HK-2 (cell line): ENCODE results near the gene NMNAT1.
A peak's percentile ranks its signal among the peaks of the same experiment; 100 is the strongest.
"Not testable (repeated sequence)": the region's sequence is repeated elsewhere in the genome, so short reads cannot be mapped to it uniquely, and the experiment has no call there.

Experiments used
- DNase-seq: peaks from one replicate; pipeline ENCODE4 v3.0.0-alpha.2; 2018; ENCODE audit not compliant: unreplicated experiment

NMNAT1 gene

GRCh38 chr1:9942939-9943788 lies at the start of gene NMNAT1, which contains the start of gene LZIC:
Gene NMNAT1, plus strand, starts transcription at chr1:9943475. Its CDS starts 28,599 bp downstream, at chr1:9972074.
Gene LZIC, minus strand, starts transcription at chr1:9943391. Its CDS starts 6,772 bp downstream, at chr1:9936619.
- DNase-seq: peak; percentile 96

GRCh38 chr1:9894115-9894514 lies 49.2 kb upstream of the NMNAT1 start:
- no peak for DNase-seq

GRCh38 chr1:9900142-9901043 lies 42.9 kb upstream of the NMNAT1 start:
- no peak for DNase-seq

GRCh38 chr1:9901148-9902059 lies 41.9 kb upstream of the NMNAT1 start:
- DNase-seq: no peak

- DNase-seq: no peak
Observed at GRCh38 chr1:9902060-9902452, 41.2 kb upstream of the NMNAT1 start.

GRCh38 chr1:9903801-9904527 lies 39.3 kb upstream of the NMNAT1 start:
- DNase-seq: no peak

GRCh38 chr1:9904596-9904995 lies 38.7 kb upstream of the NMNAT1 start:
- no peak for DNase-seq

- DNase-seq: no peak
Observed at GRCh38 chr1:9905010-9905409, 38.3 kb upstream of the NMNAT1 start.

- no peak for DNase-seq
Observed at GRCh38 chr1:9906466-9906865, 36.8 kb upstream of the NMNAT1 start.

GRCh38 chr1:9907441-9907840 lies 35.8 kb upstream of the NMNAT1 start:
- no peak for DNase-seq

- DNase-seq: no peak
Observed at GRCh38 chr1:9908871-9909233, 34.4 kb upstream of the NMNAT1 start.

GRCh38 chr1:9909234-9910046 lies 33.8 kb upstream of the NMNAT1 start:
- no peak for DNase-seq

- DNase-seq: no peak
Observed at GRCh38 chr1:9910076-9910422, 33.2 kb upstream of the NMNAT1 start, which contains the start of gene CTNNBIP1. Gene CTNNBIP1, minus strand, starts transcription at chr1:9910269. Its CDS starts 38,205 bp downstream, at chr1:9872064.

- peak; percentile 100 for DNase-seq
Observed at GRCh38 chr1:9910423-9911178, 32.7 kb upstream of the NMNAT1 start.

- DNase-seq: no peak
Observed at GRCh38 chr1:9912264-9912936, 30.9 kb upstream of the NMNAT1 start.

- no peak for DNase-seq
Observed at GRCh38 chr1:9914610-9914937, 28.7 kb upstream of the NMNAT1 start.

GRCh38 chr1:9916452-9916851 lies 26.8 kb upstream of the NMNAT1 start:
- no peak for DNase-seq

GRCh38 chr1:9917495-9917894 lies 25.8 kb upstream of the NMNAT1 start:
- DNase-seq: not testable (repeated sequence)

GRCh38 chr1:9917901-9918300 lies 25.4 kb upstream of the NMNAT1 start:
- no peak for DNase-seq
